ENCODE measurements around the gene MAFF.

Gene MAFF

DNA sequence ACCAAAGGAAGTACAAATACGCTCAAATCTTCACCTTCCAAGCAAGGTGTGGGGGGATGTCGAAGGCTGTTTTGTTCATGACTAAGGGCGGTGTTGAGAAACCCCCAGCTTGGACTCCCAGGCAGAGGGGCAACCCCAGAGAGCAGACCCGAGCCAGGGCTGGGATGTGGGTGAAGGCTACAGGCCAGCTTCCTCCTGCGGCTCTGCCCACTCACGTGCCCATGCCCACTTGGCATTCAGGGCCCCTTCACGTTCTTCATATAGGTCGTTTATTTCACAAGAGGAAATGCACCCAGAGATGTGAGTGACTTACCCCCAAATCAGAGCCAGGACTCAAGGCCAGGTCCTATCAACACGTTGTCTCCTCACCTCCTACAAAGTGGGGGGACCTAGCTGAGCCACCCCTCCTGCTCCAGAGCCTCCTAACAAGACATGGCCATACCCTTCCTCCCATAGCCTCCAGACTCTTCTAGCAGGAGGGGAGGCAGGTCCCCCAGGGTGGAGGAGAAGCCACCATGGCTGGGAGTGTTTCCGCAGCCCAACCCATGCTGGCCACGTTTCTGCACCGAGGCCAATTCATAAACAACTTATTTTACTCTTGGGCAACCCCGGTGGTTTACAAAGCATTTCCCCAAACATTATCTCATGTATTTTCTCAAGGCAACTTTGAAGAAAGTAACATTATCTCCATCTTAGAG is 49.0 kb downstream of the MAFF start:
- no peak for DNase-seq

DNA sequence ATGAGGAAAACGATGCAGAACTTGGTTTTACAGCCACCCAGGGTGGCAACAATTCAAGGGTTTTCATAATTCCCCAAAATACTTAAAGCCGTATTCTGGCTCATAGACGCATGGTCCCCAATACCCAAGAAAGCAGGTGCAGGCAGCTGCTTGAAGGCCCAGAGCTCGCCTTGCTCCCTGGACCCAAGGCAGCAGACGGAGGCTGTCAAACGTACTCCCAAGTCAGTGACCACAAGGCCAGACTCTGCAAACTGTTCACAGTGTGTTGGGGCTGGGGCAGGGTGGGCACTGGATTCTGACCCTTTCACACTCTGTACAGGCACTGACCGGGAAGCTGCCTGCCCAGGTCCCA is 49.5 kb downstream of the MAFF start:
- DNase-seq, result no peak

DNA sequence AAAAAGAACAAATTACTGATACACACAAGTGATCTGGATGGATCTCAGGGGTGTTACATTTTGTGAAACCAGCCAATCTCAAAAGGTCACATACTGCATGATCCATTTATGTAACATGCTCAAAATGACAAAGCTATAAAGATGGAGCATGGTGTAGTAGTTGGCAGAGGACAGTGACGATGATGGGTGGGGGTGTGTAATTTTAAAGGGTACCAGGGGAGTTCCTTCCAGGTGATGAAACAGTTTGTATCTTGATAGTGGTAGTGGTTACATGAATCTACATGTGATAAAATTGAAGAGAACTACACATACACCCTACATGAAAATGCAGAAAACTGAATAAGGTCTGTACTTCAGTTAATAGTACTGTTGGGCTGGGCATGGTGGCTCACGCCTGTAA is 53.9 kb downstream of the MAFF start:
- DNase-seq, result no peak

DNA sequence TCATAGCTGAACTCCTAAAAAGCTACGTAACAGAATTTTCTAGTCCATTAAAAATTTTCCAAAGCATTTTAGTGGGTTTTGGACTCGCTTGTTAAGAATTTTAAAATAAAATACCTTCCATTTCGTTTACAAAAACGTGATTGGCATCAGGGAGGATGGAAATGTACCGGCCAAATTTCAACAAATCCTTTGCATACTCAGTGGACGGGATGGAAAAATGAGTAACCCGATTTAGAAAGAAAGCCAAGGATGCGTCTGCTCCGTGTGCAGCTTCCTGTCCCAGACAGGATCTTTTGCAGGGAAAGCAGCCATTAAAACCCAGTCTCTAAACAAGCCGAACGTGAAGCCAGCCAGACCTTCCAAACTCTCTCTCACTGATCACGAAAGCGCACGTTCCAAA is 55.4 kb downstream of the MAFF start:
- no peak for DNase-seq

DNA sequence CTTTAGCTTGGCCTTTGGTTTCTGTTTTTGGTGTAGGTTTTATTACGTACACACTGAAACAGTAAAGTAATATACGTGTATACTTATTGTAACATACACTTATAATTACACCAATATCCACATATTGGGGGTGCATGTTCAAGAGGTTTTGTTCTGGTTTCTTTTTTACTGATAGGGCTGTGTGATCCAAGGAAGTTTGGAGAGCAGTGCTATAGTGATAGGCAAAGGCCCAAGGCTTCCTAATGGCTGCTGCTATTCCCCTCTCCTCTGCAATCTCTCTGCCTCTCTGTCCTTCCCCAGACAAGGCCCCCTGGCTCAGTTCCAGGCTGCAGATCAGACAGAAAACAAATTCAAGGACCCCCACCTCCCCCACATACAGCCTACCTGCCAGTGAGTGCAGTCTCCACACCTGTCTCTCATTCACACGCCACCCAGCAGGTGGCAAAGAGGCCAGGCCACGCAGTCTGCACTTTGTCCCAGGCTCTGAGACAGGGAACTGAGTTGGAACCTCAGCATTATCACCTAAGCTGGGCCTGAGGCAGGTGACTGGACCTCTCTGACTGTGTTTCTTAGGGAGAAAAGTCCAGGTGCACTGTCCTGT is 56.0 kb downstream of the MAFF start:
- DNase-seq, result no peak

DNA sequence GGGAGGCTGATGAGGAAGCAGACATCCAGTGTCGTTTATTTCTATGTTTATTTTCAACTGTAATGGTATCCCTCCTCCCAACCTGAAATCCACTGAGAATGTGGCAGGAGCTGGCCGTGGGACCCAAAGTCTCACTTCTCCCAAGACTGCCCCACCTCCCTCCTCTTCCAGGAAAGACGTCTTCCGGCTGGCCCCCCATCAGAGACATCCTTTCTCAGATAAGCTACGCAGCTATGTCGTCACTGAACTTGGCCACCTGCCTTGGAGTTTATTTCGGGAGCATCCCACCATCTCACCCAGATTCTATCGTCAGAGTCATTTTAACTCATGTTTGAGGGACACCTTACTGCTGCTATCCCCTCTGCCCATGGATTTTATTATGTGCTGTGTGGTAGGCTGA is 57.1 kb downstream of the MAFF start:
- DNase-seq, result no peak

DNA sequence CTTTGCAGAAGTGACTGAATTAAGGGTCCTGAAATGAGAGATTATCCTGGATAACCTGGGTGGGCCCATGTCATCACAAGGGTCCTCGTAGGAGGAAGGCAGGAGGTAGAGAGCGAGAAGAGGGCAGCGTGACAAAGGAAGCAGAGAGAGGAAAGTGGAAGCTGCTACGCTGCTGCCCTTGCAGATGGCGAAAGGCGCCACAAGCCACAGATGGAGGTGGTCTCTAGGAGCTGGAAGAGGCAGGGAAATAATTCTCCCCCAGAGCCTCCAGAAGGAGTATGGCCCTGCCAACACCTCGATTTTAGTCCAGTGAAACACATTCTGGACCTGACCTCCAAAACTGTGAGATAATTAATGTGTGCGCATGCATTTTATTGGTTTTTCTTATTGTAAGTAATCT is 57.6 kb downstream of the MAFF start:
- no peak for DNase-seq

DNA sequence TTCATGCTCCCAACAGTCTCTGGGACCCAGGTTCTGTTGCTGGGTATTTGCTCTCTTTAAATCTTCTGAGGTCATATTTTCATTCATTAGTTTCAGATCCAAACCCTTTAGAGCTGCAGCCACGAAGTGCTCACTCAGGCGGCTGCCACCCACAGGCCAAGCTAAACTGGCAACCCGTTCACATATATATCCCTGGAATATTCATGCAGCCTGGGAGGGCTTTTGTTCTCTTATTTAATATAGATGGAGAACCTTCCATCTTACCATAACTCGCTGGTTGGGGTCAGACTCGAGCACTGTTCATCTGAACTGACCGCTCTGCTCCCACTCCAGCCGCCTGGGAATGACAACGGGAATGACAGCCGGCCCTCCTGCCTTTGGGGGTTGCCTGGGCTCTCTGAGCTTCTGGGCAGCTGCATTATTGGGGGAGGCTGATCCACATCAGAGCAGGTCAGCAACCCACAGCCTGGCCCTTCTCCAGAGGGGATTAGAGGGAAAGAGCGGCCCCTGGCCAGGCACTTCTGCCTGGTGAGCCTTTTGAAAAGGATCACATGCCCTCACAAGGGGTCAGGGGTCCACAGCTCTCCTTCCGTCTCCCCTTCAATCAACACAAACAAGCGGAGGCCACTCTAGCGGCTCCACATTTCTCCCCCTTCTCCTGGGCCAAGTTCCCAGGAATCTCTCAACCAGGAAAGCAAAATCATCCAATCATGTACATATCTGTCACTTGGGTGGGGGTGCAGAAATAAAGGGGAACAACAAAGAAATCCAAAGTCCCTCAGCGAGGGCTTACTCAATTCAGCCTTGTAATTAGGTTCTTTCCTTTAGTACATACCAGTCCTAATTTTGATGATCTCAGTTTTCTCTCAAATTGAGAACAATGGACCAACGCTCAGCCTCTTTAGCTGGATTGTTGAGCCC is 59.2 kb downstream of the MAFF start:
- DNase-seq, result no peak

DNA sequence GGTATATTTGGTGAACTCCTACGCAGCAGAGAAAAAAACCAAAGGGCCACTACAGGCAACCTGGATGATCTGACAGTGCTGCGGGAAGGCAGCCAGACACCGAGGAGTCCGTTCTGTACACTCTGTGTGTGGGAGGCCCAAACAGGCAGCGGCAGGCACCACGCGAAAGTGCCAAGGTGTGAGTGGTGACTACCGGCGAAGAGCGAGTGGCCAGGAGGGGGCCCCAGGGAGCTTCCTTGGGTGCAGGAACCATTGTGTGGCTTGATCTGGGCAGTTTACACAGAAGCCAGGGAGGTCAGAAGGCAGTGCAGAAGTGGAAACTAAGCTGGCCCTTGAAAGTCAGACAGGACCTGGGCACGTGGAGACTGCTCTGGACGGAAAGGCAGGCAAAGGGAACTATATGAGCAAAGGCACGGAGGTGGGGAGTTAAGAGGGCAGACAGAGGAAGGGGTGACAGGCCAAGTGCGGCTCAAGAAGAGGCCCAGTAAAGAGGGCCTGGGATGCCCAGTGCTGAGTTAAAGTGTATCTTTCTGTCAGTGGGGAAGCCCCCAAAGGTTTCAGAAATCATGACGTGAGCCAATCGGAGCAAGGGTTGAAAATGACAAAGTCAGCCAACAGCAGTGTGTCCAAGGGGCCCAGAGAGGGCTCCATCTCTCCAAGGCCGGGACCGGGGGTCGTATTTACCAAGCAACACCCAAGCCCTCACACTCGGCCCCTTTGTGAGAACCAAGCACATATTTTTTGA is 60.4 kb downstream of the MAFF start:
- DNase-seq, result peak; percentile 33

DNA sequence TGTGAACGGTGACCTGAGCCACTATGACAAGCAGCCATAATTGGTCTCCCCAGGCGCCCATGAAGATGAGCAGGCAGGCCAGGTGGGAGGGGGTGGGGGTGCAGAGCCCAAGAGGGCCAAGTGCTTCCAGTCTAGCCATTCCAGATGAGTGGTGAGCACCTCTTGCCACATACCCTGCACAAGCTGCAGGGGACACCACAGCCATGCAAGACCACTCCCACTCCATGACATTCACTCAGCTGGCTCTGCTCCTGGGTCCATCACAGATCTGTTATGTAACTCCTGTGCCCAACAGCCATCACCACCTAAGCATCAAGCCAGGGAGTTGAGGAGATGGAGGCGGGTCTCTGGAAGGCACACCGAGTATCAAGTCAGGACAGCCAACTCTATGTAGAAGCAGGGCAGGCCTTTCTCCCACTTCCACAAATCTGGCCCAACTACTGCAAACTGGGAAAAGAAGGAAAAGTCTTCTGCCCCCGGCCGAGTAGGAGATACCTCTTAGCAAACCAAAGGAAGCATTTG is 62.6 kb downstream of the MAFF start:
- no peak for DNase-seq

All from stimulated activated CD4-positive, alpha-beta T cell treated with anti-CD3 and anti-CD28 coated beads, Interleukin-12 subunit alpha, Interleukin-12 subunit beta, amount 100 ng/mL, for 4 hours (primary cell).